Measurements from ENCODE around the gene ELF4.

DNA sequence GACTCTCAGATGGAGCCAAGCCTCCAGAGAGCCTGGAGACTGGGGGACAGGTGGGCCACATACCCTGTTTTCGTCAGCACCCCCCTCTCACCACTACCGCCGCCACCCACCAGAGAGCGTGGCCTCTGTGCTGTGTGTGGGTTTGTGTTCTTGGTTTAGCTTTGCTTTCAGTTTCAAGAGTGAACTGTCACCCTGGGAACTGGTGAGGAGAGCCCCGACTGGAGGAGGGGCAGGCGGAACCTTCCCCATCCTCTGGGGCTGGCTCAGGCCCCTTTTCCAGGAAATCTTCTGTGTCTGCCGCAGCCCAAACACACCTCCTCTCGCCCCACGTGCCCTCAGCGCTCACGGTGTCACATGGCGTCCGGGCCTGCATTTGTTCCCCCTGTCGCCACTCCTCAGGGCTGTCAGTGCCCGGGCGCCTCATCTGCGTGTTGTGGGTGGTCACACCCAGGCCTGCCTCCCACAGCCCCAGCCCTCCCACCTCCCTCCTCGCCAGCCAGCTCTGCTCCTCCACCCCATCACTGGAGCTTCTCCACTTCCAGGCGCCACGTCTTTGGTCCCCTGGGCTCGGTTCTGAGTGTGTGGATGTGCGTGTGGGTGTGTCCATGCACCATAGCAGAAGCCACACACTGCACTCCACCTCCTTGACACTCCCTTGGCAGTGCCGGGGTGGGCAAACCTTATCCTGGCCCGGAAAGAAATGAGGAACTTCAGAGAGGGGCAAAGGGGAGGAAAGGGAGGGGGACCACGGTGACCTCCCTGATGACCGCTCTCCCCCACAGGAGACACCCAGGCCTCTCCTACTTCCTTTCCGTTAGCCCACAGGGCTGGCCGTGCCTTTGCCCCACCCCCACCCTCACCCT, 27.8 kb downstream of the ELF4 start:
- TF ChIP-seq TAF15 (IDR thresholded peaks at IDR 0.05; ENCODE audit: low read depth, low read length, poor library complexity, severe bottlenecking) (no peak), ZBTB44 (CRISPR knock-in tag; IDR thresholded peaks at IDR 0.05) (no peak), ATF6 (CRISPR knock-in tag; conservative IDR thresholded peaks at IDR 0.05) (no peak), SUZ12 (IDR thresholded peaks at IDR 0.05; ENCODE audit: low read depth, low read length) (no peak), SKIL (CRISPR knock-in tag; IDR thresholded peaks at IDR 0.05; ENCODE audit: borderline replicate concordance) (no peak), CTCF (CRISPR knock-in tag; IDR thresholded peaks at IDR 0.05) (no peak), BRD4 (CRISPR knock-in tag; IDR thresholded peaks at IDR 0.05) (no peak), ZNF30 (CRISPR knock-in tag; IDR thresholded peaks at IDR 0.05) (no peak), NRL (CRISPR knock-in tag; IDR thresholded peaks at IDR 0.05; ENCODE audit: borderline replicate concordance) (no peak), PITX1 (CRISPR knock-in tag; IDR thresholded peaks at IDR 0.05) (no peak), ZBTB1 (CRISPR knock-in tag; IDR thresholded peaks at IDR 0.05; ENCODE audit: borderline replicate concordance) (no peak), ETV6 (CRISPR knock-in tag; conservative IDR thresholded peaks at IDR 0.05) (no peak), ZNF382 (CRISPR knock-in tag; IDR thresholded peaks at IDR 0.05; ENCODE audit: borderline replicate concordance) (no peak)
- TF ChIP-seq, protein P1, sequence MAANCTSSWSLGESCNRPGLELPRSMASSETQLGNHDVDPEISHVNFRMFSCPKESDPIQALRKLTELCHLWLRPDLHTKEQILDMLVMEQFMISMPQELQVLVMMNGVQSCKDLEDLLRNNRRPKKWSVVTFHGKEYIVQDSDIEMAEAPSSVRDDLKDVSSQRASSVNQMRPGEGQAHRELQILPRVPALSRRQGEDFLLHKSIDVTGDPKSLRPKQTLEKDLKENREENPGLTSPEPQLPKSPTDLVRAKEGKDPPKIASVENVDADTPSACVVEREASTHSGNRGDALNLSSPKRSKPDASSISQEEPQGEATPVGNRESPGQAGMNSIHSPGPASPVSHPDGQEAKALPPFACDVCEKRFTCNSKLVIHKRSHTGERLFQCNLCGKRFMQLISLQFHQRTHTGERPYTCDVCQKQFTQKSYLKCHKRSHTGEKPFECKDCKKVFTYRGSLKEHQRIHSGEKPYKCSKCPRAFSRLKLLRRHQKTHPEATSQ (CRISPR knock-in tag; IDR thresholded peaks at IDR 0.05; ENCODE audit: borderline replicate concordance), result no peak

Measured in HepG2 (cell line).